Central memory CD8-positive, alpha-beta T cell (primary cell): ENCODE results near the gene MAPK10.

Experiments
- ATAC-seq: fragments of 150-1000 bp; cut with Tn5 transposase; replicated peaks from 2 replicates; pipeline ENCODE4 v1.10.0; 2022; ENCODE audit warnings: mild to moderate bottlenecking, moderate FRiP score, moderate number of reproducible peaks; ENCODE audit not compliant: poor library complexity, severe bottlenecking; ENCODE audit errors: extremely low read depth
- DNase-seq, 2 donors: peaks; one replicate each; pipeline ENCODE4 v3.0.0; 2021; ENCODE audit warnings: low spot score in 2 of 2
- H3K27ac Mint-ChIP-seq: one replicate; pipeline ENCODE4 v1.8.0; 2022; ENCODE audit warnings: low read depth, mild to moderate bottlenecking, moderate library complexity, mixed read lengths
- H3K27me3 Mint-ChIP-seq: one replicate; pipeline ENCODE4 v1.8.0; 2022; ENCODE audit warnings: mixed read lengths
- H3K36me3 Mint-ChIP-seq: one replicate; pipeline ENCODE4 v1.8.0; 2022; ENCODE audit warnings: mild to moderate bottlenecking, moderate library complexity, mixed read lengths; ENCODE audit not compliant: insufficient read depth
- H3K4me1 Mint-ChIP-seq: one replicate; pipeline ENCODE4 v1.8.0; 2022; ENCODE audit warnings: mixed read lengths
- H3K4me3 Mint-ChIP-seq: one replicate; pipeline ENCODE4 v1.8.0; 2022; ENCODE audit warnings: mild to moderate bottlenecking, moderate library complexity, mixed read lengths
- H3K9me3 Mint-ChIP-seq: one replicate; pipeline ENCODE4 v1.8.0; 2022; ENCODE audit warnings: mixed read lengths

Gene MAPK10

DNA sequence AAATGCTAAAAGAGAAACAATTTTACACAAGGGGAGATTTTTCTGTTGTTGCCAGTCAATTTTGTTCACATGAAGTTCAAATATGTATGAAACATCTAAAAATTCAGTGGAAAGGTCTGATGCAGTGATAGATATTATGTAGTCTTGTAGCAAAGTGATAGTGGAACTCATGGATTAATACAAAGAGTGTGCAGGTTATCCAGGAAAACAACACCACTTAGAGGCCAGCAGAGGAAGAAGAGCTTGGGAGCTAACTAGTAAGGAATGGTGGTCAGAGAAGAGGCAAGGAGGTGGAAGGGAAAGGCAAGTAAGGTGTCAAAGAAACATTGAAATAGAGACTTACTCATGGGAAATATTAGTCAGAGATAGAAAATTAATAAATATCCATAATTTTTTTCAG, 395.6 kb downstream of the MAPK10 start:
- no peak for ATAC-seq
- DNase-seq, result no peak
- Mint-ChIP-seq H3K27ac (no peak overlapping the region), H3K4me3 (no peak overlapping the region), H3K4me1 (no peaks in the 10 kb centered on the region), H3K9me3 (peaks cover 11% of the 10 kb centered on the region), H3K27me3 (no peaks in the 10 kb centered on the region), H3K36me3 (no peaks in the 10 kb centered on the region)

DNA sequence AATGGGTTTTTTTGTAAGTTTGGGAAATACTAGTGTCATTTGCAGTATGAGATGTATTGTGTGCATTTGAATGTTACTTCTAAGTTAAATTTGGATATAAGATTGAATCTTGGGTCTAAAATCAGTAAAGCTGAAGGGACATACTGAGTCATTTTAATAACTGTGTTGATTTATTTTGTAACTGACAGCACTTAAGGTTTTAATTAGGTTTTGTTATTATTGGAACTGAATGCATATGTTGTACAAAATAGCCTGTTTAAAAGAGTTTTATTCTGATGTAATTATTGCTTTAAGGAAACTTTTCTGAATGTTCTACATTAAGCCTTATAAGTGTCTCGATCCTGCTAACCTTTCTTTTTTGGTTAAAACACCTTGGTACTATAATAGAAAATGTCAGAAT, 396.6 kb downstream of the MAPK10 start:
- no peaks in the 10 kb centered on the region for H3K36me3 Mint-ChIP-seq
- H3K9me3 Mint-ChIP-seq, result peaks cover 11% of the 10 kb centered on the region
- no peaks in the 10 kb centered on the region for H3K27me3 Mint-ChIP-seq
- H3K27ac Mint-ChIP-seq, result no peak overlapping the region
- no peak overlapping the region for H3K4me3 Mint-ChIP-seq
- no peaks in the 10 kb centered on the region for H3K4me1 Mint-ChIP-seq
- DNase-seq (no peak), ATAC-seq (no peak)

DNA sequence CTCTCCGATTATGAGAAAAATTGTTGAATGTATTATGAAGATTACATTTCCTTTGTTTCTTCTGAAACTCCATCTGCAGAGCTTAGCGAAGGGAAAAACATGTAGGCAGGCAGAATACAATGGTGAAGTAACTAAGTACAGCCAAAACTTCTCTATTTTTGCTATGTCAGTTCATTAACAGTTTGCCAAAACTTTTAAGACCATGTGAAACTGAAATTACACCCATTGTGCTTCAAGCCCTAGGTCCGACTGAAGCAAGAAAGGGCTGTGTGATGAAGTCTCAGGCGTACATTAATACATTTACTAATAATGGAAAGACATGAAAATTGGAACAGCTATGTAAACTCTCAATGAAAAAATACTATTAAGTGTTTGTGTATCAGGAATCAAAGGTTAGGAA, 398.0 kb downstream of the MAPK10 start:
- no peak for ATAC-seq
- no peaks in the 10 kb centered on the region for H3K27me3 Mint-ChIP-seq
- H3K36me3 Mint-ChIP-seq, result no peaks in the 10 kb centered on the region
- no peak for DNase-seq
- no peak overlapping the region for H3K27ac Mint-ChIP-seq
- no peak overlapping the region for H3K4me3 Mint-ChIP-seq
- H3K4me1 Mint-ChIP-seq, result no peaks in the 10 kb centered on the region
- peaks cover 11% of the 10 kb centered on the region for H3K9me3 Mint-ChIP-seq

DNA sequence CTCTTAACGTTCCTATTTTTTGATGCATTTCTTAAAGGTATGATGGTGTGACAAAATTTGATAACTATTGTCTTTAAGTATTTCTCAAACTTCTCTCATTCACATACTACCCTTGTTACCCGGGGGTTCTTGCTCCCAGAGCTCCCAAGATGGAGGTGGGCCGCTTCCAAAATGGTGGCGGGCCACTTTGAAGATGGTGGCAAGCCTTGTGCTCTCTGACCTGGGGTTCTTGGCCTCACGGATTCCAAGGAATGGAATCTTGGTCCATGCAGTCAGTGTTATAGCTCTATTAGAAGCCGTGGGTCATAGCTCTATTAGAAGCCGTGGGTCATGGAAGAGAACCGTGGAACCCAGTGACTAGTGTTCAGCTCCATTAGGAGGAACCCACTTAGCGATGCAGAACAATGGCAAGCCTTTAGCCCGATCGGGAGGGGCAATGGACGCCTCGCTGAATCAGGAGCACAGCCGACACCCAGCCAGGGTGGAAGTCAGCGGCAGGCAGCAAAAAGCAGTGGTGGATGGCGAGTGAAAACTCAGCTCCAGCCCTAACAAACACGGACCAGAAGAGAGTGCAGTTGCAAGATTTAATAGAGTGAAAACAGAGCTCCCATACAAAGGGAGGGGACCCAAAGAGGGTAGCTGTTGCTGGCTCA, 403.4 kb downstream of the MAPK10 start:
- H3K4me1 Mint-ChIP-seq, result no peaks in the 10 kb centered on the region
- H3K27ac Mint-ChIP-seq, result no peak overlapping the region
- no peak overlapping the region for H3K4me3 Mint-ChIP-seq
- peaks cover 6% of the 10 kb centered on the region for H3K9me3 Mint-ChIP-seq
- DNase-seq (no peak), ATAC-seq (no peak)
- H3K36me3 Mint-ChIP-seq, result no peaks in the 10 kb centered on the region
- no peaks in the 10 kb centered on the region for H3K27me3 Mint-ChIP-seq

DNA sequence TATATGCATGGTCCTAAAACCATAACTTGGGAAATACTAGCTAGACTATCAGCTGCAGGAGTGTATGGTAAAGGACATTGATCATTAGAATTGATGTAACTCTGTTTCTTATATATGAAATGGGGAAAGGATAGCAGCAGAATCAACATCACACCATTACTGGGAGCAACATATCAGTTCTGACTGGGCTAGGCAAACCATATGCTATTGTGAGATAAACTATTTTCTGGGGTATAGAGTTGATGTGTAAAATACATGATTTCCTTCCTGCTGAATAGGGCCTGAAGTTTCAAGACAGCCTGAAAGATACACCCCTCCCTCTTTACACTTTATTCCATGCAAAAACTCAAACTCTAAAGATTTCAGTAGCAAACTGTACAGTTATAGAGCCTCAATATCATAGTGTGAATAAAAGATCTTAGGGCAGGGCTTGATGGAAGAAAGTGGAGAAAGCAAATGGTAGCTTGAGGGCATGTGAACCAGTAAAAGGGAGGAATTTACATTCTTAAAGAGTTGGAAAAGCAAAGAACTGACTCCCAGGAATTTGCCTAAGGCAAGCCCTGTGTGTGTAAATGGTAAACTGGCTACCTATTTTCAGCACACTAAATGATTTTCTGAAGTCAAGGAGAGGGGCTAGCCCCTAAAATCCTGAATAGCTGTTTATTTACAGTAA, 404.1 kb downstream of the MAPK10 start:
- no peak overlapping the region for H3K4me3 Mint-ChIP-seq
- DNase-seq (no peak), ATAC-seq (no peak)
- H3K9me3 Mint-ChIP-seq, result peaks cover 6% of the 10 kb centered on the region
- no peak overlapping the region for H3K27ac Mint-ChIP-seq
- no peaks in the 10 kb centered on the region for H3K27me3 Mint-ChIP-seq
- no peaks in the 10 kb centered on the region for H3K4me1 Mint-ChIP-seq
- no peaks in the 10 kb centered on the region for H3K36me3 Mint-ChIP-seq

DNA sequence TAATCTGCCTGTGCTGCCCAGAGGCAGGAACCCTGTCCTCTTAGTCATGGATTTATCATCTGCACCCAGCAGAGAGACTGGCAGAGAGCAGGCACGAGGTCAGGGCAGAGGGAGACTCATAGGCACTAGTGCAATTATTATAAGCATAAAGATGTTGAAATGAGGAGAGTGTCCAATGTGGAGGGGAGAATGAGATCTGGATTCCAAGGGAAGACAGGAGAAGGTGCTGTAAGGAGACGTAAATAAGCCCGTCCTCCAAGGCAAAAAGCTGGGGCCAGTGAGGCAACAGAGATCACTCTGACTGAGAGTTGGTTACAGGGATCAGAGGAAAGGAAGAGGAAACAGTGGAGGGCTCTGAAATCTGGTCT, 406.2 kb downstream of the MAPK10 start:
- no peak for ATAC-seq

DNA sequence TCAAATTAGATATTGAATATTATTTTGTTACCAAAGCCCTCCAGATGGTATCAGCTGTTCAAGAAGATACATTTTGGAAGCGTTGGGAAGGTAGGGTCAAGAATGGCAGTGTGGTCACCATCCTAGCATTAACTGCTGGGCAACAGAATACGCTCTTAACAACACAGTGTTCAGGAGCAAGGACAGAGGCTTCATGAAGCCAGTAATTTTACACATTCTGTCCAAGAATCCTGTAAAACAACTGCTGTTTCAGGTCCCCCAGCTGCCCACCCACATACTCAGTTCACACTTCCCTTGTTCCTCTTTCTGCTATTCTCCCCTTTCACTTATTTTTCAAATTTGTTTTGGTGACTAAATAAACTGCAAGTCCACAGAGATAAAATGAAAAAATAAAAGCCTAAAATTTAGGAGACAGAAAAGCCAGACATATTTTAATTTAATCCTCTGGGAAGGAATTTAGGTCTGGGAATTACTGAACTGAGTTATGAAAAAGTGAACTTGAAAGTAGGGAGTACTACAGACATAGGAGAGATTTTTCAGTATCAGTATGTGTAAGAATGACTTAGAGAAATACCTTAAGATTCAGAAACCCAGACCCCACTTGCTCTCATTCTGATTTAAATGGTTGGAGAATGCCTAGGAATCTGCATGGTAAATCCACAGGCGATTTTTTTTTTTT, 406.7 kb downstream of the MAPK10 start:
- DNase-seq (no peak), ATAC-seq (no peak)
- Mint-ChIP-seq H3K27me3 (no peaks in the 10 kb centered on the region), H3K36me3 (peaks cover 2% of the 10 kb centered on the region), H3K27ac (no peak overlapping the region), H3K9me3 (peaks cover 6% of the 10 kb centered on the region), H3K4me1 (no peaks in the 10 kb centered on the region), H3K4me3 (no peak overlapping the region)

More for the DNA sequence above, 406.2 kb downstream of the MAPK10 start:
- H3K36me3 Mint-ChIP-seq, result peaks cover 2% of the 10 kb centered on the region
- no peak overlapping the region for H3K27ac Mint-ChIP-seq
- no peaks in the 10 kb centered on the region for H3K27me3 Mint-ChIP-seq
- no peak overlapping the region for H3K4me3 Mint-ChIP-seq
- peaks cover 6% of the 10 kb centered on the region for H3K9me3 Mint-ChIP-seq
- H3K4me1 Mint-ChIP-seq, result no peaks in the 10 kb centered on the region
- no peak for DNase-seq

DNA sequence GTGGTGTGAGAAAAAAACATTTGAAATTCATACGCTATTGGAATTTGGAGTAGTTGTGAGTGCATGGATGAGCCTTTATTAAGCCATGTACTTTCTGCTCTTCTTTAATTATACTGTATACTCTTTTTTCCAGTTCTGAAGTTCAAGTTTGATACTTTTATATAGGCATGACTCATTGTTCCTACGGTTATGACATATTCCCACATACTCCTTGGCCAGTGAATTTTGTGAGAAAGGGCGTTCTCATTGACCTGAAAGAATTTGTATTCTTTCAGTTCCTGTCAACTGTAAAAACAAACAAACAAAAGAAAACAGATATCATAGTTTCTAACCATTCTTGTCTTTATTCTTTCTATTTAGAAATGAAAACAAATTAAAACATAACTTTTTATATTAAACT, 407.3 kb downstream of the MAPK10 start:
- no peak for ATAC-seq
- Mint-ChIP-seq H3K4me3 (no peak overlapping the region), H3K9me3 (peaks cover 6% of the 10 kb centered on the region), H3K27me3 (no peaks in the 10 kb centered on the region), H3K4me1 (no peaks in the 10 kb centered on the region), H3K36me3 (peaks cover 2% of the 10 kb centered on the region), H3K27ac (no peak overlapping the region)
- no peak for DNase-seq

DNA sequence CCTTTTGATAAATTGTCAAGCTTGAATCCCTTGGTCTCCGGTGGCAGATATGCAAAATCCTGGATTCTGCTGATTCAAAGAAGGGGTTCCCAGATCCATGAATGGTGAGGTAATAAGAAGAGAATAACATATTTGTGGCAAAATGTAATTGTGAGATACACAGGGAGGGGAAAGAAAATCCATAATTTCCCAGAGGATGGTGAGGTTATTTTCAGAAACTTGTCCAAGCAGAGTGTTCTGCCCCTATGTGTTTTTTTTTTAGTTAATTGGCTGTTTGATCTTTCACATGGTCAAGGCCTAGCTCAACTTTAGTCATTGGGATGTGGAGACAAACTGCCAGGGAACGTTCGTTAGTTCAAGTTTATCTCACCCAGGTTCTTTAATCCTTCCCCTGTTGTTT, 408.8 kb downstream of the MAPK10 start:
- no peaks in the 10 kb centered on the region for H3K27me3 Mint-ChIP-seq
- no peak overlapping the region for H3K27ac Mint-ChIP-seq
- no peak for DNase-seq
- peaks cover 2% of the 10 kb centered on the region for H3K36me3 Mint-ChIP-seq
- H3K4me3 Mint-ChIP-seq, result no peak overlapping the region
- no peak for ATAC-seq
- H3K4me1 Mint-ChIP-seq, result no peaks in the 10 kb centered on the region
- H3K9me3 Mint-ChIP-seq, result peaks cover 6% of the 10 kb centered on the region

DNA sequence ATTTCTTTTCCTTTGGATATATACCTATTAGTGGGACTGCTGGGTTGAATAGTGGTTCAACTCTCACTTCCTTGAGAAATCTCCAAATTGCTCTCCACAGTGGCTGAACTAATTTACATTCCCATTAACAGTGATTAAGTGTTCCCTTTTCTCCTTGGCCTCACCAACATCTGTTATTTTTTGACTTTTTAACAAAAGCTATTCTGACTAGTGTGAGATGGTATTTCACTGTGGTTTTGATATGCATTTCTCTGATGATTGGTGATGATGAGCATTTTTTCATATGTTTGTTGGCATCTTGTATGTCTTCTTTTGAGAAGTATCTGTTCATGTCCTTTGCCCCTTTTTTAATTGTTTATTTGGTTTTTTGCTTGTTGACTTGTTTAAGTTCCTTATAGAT, 413.0 kb downstream of the MAPK10 start:
- ATAC-seq (no peak), DNase-seq (no peak)
- no peak overlapping the region for H3K4me3 Mint-ChIP-seq
- H3K9me3 Mint-ChIP-seq, result no peaks in the 10 kb centered on the region
- H3K27me3 Mint-ChIP-seq, result no peaks in the 10 kb centered on the region
- no peaks in the 10 kb centered on the region for H3K4me1 Mint-ChIP-seq
- H3K27ac Mint-ChIP-seq, result no peak overlapping the region
- peaks cover 2% of the 10 kb centered on the region for H3K36me3 Mint-ChIP-seq

DNA sequence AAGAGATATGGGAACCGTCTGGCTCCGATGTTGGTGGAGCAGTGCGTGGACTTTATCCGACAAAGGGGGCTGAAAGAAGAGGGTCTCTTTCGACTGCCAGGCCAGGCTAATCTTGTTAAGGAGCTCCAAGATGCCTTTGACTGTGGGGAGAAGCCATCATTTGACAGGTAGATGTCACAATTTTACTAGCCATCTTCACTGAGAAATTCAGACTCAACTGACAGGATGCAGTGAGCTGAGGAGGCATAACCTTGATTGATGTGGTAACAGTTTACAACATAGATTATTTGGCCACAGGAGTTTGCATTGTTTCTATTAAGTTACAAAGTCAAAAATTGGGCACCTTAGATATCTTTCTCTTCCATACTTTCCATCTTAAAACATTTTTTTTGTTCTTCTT, 417.7 kb downstream of the MAPK10 start:
- H3K36me3 Mint-ChIP-seq, result no peaks in the 10 kb centered on the region
- H3K4me1 Mint-ChIP-seq, result no peaks in the 10 kb centered on the region
- no peak overlapping the region for H3K27ac Mint-ChIP-seq
- no peak for DNase-seq
- ATAC-seq, result no peak
- no peaks in the 10 kb centered on the region for H3K9me3 Mint-ChIP-seq
- no peaks in the 10 kb centered on the region for H3K27me3 Mint-ChIP-seq
- no peak overlapping the region for H3K4me3 Mint-ChIP-seq

DNA sequence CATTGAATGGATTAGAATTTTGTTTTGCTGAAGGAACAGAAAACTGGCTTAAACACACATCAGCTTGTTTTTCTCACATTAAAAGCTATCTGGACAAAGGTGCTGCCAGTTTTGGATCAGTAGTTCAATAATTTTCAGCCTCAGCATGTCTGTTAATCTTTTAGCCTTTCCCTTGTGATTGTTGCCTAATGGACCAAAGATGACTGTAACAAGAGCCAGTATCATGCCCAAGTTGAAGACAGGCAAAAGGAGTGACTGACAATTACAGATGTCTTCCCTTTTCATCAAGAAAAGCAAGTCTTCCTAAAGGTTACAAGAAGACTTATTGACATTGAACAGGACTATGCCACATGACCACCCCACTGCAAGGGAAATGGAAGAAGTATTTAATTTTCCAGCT, 419.7 kb downstream of the MAPK10 start:
- no peak overlapping the region for H3K27ac Mint-ChIP-seq
- H3K4me1 Mint-ChIP-seq, result no peaks in the 10 kb centered on the region
- no peaks in the 10 kb centered on the region for H3K36me3 Mint-ChIP-seq
- ATAC-seq (no peak), DNase-seq (no peak)
- H3K27me3 Mint-ChIP-seq, result no peaks in the 10 kb centered on the region
- H3K9me3 Mint-ChIP-seq, result peaks cover 6% of the 10 kb centered on the region
- H3K4me3 Mint-ChIP-seq, result no peak overlapping the region
